DND-41 (cell line): ENCODE data around the gene GRIN3B.

Experiments used
- ATAC-seq: fragments of 200-7000 bp; cut with Tn5 transposase; 3 replicates; pipeline ENCODE4 v1.9.1; 2021; ENCODE audit warnings: low read depth; ENCODE audit not compliant: insufficient read depth
- DNase-seq: peaks from one replicate; pipeline ENCODE4 v3.0.0-alpha.2; 2020
- H2AFZ ChIP-seq: 2 replicates; pipeline ENCODE4 v1.6.0; 2012; ENCODE audit warnings: low read depth, low read length
- H3K27ac ChIP-seq: 2 replicates; pipeline ENCODE4 v1.5.1; 2012; ENCODE audit warnings: low read length, inconsistent platforms
- H3K27me3 ChIP-seq: fragments of 200-600 bp; sonication (generic); 2 replicates; pipeline ENCODE4 v1.6.0; 2012; ENCODE audit warnings: low read length, mild to moderate bottlenecking, inconsistent platforms; ENCODE audit not compliant: insufficient read depth, poor library complexity
- H3K36me3 ChIP-seq: 2 replicates; pipeline ENCODE4 v1.5.1; 2012; ENCODE audit warnings: low read length, inconsistent platforms; ENCODE audit not compliant: insufficient read depth
- H3K4me1 ChIP-seq: 2 replicates; pipeline ENCODE4 v1.5.1; 2012; ENCODE audit warnings: mild to moderate bottlenecking, low read length; ENCODE audit not compliant: insufficient read depth
- H3K4me2 ChIP-seq: 2 replicates; pipeline ENCODE4 v1.6.0; 2012; ENCODE audit warnings: mild to moderate bottlenecking, moderate library complexity, low read length, inconsistent platforms; ENCODE audit not compliant: insufficient read depth
- H3K4me3 ChIP-seq, 2 experiments: fragments of 200-600 bp in 1 of 2; shearing (Covaris generic) in 1 of 2; 2 replicates each; pipeline ENCODE4 v1.5.1; 2012 to 2016; ENCODE audit warnings: inconsistent platforms in 2 of 2, low read length in 2 of 2, mild to moderate bottlenecking in 2 of 2, low read depth in 1 of 2, moderate library complexity in 1 of 2
- H3K79me2 ChIP-seq: 2 replicates; pipeline ENCODE4 v1.6.0; 2012; ENCODE audit warnings: low read length, inconsistent platforms; ENCODE audit not compliant: insufficient read depth
- H3K9ac ChIP-seq: 2 replicates; pipeline ENCODE4 v1.6.0; 2012; ENCODE audit warnings: low read depth, mild to moderate bottlenecking, inconsistent platforms, low read length, moderate library complexity
- H3K9me3 ChIP-seq: 2 replicates; pipeline ENCODE4 v1.5.1; 2012; ENCODE audit warnings: low read length, moderate library complexity, mild to moderate bottlenecking, inconsistent platforms; ENCODE audit not compliant: insufficient read depth, severe bottlenecking
- H4K20me1 ChIP-seq: 2 replicates; pipeline ENCODE4 v1.6.0; 2012; ENCODE audit warnings: low read length; ENCODE audit not compliant: insufficient read depth
- EZH2 ChIP-seq: IDR thresholded peaks from 3 replicates; pipeline ENCODE4 v1.6.1; 2012; ENCODE audit warnings: borderline replicate concordance, low read depth, mild to moderate bottlenecking, moderate library complexity, low read length, inconsistent platforms; ENCODE audit not compliant: severe bottlenecking
- TF ChIP-seq, protein P1 (sequence below): IDR thresholded peaks from 2 replicates; pipeline ENCODE4 v1.5.1; 2012; ENCODE audit warnings: borderline replicate concordance, low read length, moderate library complexity, mild to moderate bottlenecking; ENCODE audit not compliant: poor library complexity, severe bottlenecking; ENCODE audit errors: extremely low read depth

The GRIN3B gene

DNA sequence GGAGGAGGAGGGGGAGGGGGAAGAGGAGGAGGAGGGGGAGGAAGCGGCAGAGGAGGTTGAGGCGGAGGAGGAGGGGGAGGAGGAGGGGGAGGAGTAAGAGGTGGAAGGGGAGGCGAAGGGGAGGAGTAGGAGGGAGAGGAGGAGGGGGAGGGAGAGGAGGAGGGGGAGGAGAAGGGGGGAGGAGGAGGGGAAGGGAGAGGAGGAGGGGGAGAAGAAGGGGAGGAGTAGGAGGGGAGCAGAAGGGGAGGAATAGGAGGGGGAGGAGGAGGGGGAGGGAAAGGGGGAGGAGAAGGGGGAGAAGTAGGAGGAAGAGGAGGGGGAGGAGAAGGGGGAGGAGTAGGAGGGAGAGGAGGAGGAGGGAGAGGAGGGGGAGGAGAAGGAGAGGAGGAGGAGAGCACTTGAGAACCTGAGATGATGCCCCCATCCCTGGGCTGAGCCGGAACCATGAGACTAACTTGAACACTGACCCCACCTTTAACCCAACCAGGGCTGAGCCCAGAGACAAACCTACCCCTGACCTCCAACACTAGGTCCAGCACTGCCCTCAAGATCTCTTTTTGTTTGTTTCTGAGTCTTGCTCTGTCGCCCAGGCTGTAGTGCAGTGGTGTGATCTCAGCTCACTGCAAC lies 52.2 kb downstream of the GRIN3B start:
- Histone ChIP-seq H3K4me2 (no peak overlapping the region), H4K20me1 (no peaks in the 10 kb centered on the region), H2AFZ (no peak overlapping the region), H3K27ac (no peak overlapping the region), H3K4me3 (no peak overlapping the region), H3K4me1 (no peaks in the 10 kb centered on the region), H3K9me3 (peaks cover 19% of the 10 kb centered on the region), H3K36me3 (peaks cover 32% of the 10 kb centered on the region), H3K79me2 (no peaks in the 10 kb centered on the region), H3K27me3 (no peaks in the 10 kb centered on the region), H3K9ac (no peak overlapping the region)
- no peak for DNase-seq
- TF ChIP-seq, protein P1, sequence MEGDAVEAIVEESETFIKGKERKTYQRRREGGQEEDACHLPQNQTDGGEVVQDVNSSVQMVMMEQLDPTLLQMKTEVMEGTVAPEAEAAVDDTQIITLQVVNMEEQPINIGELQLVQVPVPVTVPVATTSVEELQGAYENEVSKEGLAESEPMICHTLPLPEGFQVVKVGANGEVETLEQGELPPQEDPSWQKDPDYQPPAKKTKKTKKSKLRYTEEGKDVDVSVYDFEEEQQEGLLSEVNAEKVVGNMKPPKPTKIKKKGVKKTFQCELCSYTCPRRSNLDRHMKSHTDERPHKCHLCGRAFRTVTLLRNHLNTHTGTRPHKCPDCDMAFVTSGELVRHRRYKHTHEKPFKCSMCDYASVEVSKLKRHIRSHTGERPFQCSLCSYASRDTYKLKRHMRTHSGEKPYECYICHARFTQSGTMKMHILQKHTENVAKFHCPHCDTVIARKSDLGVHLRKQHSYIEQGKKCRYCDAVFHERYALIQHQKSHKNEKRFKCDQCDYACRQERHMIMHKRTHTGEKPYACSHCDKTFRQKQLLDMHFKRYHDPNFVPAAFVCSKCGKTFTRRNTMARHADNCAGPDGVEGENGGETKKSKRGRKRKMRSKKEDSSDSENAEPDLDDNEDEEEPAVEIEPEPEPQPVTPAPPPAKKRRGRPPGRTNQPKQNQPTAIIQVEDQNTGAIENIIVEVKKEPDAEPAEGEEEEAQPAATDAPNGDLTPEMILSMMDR = no peak
- no peak for TF ChIP-seq EZH2
- ATAC-seq = no peak; the same call in 2 of the 3 replicates

DNA sequence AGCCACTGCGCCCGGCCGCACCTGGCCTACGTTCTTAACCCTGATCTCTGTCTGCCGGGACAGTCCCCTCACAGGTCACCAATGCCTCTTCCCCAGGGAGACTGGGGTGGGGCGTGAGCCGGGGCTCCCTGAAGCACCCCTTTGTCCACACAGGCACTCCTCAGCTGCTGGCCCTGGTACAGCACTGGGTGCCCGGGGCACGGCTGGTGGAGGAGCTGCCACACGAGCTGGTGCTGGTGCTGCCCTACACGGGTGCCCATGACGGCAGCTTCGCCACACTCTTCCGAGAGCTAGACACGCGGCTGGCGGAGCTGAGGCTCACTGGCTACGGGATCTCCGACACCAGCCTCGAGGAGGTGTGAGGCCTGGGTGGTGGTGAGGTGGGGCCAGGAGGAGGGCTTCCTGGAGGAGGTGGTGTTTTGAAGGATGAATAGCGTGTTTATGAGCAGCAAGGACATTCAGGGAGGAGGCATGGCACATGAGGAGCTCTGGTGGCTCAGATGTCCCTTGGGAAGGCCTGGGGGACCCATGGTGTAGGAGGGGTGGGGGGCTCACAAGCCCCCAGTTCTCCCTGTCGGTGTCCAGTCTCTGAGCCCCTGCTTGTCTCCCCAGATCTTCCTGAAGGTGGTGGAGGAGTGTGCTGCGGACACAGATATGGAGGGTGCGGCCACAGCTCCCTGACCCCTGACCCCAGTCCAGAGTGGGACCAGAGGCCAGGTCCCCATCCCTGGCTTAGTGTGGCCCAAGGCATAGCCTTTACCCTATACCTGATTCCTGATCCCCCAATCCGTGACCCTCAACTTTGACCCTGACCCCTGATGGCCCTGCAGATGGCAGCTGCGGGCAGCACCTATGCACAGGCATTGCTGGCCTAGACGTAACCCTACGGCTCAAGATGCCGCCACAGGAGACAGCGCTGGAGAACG lies 53.2 kb downstream of the GRIN3B start:
- TF ChIP-seq, protein P1 = no peak
- TF ChIP-seq EZH2 = no peak
- DNase-seq = no peak
- Histone ChIP-seq H3K27ac (no peak overlapping the region), H3K9me3 (peaks cover 29% of the 10 kb centered on the region), H3K4me2 (no peak overlapping the region), H4K20me1 (no peaks in the 10 kb centered on the region), H3K4me3 (no peak overlapping the region), H2AFZ (no peak overlapping the region), H3K27me3 (no peaks in the 10 kb centered on the region), H3K4me1 (no peaks in the 10 kb centered on the region), H3K9ac (no peak overlapping the region), H3K79me2 (no peaks in the 10 kb centered on the region), H3K36me3 (peaks cover 39% of the 10 kb centered on the region)
- ATAC-seq = no peak

DNA sequence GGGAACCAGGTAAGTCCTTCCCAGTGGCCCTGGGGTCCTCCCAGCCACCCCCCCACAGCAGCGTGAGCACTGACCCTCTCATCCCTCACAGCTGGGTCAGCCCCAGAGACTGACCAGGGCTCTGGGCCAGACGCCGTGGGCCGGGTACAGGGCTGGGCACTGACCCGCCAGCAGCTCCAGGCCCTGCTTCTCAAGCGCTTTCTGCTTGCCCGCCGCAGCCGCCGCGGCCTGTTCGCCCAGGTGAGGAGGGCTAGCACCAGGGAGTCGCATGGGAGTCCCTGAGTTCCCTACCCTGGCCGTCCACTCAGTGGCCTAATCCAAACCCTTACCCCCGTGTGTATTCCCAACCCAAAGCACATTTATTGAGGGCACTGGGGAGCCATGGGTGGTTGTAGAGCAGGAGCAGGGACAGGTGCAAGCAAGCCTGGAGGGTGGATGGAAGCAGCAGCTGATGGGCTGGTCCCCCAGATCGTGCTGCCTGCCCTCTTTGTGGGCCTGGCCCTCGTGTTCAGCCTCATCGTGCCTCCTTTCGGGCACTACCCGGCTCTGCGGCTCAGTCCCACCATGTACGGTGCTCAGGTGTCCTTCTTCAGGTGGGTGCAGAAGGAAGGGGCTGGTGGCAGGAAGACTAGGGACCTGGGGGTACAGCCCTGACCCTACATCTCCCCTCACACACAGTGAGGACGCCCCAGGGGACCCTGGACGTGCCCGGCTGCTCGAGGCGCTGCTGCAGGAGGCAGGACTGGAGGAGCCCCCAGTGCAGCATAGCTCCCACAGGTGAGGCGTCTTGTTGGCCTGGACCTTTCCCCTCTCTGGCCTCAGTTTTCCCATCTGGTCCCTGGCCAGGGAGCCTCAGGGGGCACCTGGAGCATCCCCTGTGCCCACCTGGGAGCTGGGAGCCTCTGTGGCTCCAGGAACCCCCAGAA lies 54.1 kb downstream of the GRIN3B start:
- Histone ChIP-seq H3K27ac (no peak overlapping the region), H3K36me3 (peaks cover 45% of the 10 kb centered on the region), H3K4me1 (no peaks in the 10 kb centered on the region), H3K9me3 (peaks cover 35% of the 10 kb centered on the region), H3K27me3 (no peaks in the 10 kb centered on the region), H4K20me1 (no peaks in the 10 kb centered on the region), H3K9ac (no peak overlapping the region), H3K4me2 (no peak overlapping the region), H3K4me3 (no peak overlapping the region), H2AFZ (no peak overlapping the region), H3K79me2 (no peaks in the 10 kb centered on the region)
- ATAC-seq (no peak), DNase-seq (no peak)
- TF ChIP-seq, protein P1 = no peak
- TF ChIP-seq EZH2 = no peak
